IMR-90 (cell line): Measurements from ENCODE around the gene ETHE1. TPM values are rescaled to one million over a fixed set of nuclear protein-coding genes. Genes with fewer than 3 reads are reported as not detected.
A peak's percentile ranks its signal among the peaks of the same experiment; 100 is the strongest.

Experiments
- ATAC-seq: fragments of 200-7000 bp; cut with Tn5 transposase; 2 replicates; pipeline ENCODE4 v1.9.1; 2020; ENCODE audit warnings: low read depth, mild to moderate bottlenecking, moderate library complexity
- BruUV-seq: library from RNA; stranded (reverse); fragments of 400-500 nt; replicated peaks from 2 replicates; lab custom pipeline; 2021; lab: Mats Ljungman, UMichigan
- CTCF ChIA-PET: fragments of 300-600 bp; formaldehyde crosslinking; extraction: SDS; loops from one replicate; lab custom pipeline; 2021; ENCODE audit warnings: antibody characterized with exemption; lab: Yijun Ruan, JAX
- POLR2A ChIA-PET: fragments of 300-600 bp; sonication (Branson Sonifier 250); formaldehyde crosslinking; loops from one replicate; lab custom pipeline; 2022; ENCODE audit warnings: antibody characterized with exemption; ENCODE audit not compliant: unreplicated experiment; lab: Charles Lee
- DNase-seq: peaks from one replicate; pipeline ENCODE4 v3.0.0; 2013
- H2AFZ ChIP-seq: replicated peaks from 2 replicates; pipeline ENCODE3; 2013; ENCODE audit warnings: low read length, mild to moderate bottlenecking; ENCODE audit not compliant: poor library complexity
- H2AK5ac ChIP-seq: 2 replicates; pipeline ENCODE4 v1.6.1; 2013; ENCODE audit warnings: low read depth, low read length, inconsistent platforms
- H2AK9ac ChIP-seq: replicated peaks from 2 replicates; pipeline ENCODE3; 2013; ENCODE audit warnings: mild to moderate bottlenecking, low read depth, low read length, moderate library complexity; ENCODE audit not compliant: poor library complexity
- H2BK120ac ChIP-seq: 2 replicates; pipeline ENCODE4 v1.6.1; 2013; ENCODE audit warnings: low read depth, low read length, inconsistent platforms
- H2BK15ac ChIP-seq: 3 replicates; pipeline ENCODE4 v1.6.1; 2013; ENCODE audit warnings: low read depth, low read length, inconsistent platforms
- H2BK20ac ChIP-seq: 2 replicates; pipeline ENCODE4 v1.6.1; 2013; ENCODE audit warnings: low read depth, mild to moderate bottlenecking, inconsistent platforms, low read length, moderate library complexity
- H2BK5ac ChIP-seq: 2 replicates; pipeline ENCODE4 v1.6.1; 2013; ENCODE audit warnings: mild to moderate bottlenecking, low read depth, low read length, inconsistent platforms; ENCODE audit not compliant: poor library complexity, severe bottlenecking
- H3K14ac ChIP-seq: replicated peaks from 2 replicates; pipeline ENCODE4 v1.6.1; 2013; ENCODE audit warnings: low read depth, low read length, inconsistent platforms
- H3K18ac ChIP-seq: 2 replicates; pipeline ENCODE4 v1.6.1; 2013; ENCODE audit warnings: low read depth, low read length, control low read depth
- H3K23ac ChIP-seq: 2 replicates; pipeline ENCODE4 v1.6.1; 2013; ENCODE audit warnings: low read depth, low read length, inconsistent platforms
- H3K27ac ChIP-seq: 2 replicates; pipeline ENCODE4 v1.5.1; 2013; ENCODE audit warnings: mild to moderate bottlenecking, control low read depth, low read length; ENCODE audit not compliant: insufficient read depth
- H3K27me3 ChIP-seq: 2 replicates; pipeline ENCODE4 v1.6.1; 2013; ENCODE audit warnings: low read length; ENCODE audit not compliant: control insufficient read depth, insufficient read depth
- H3K36me3 ChIP-seq: 2 replicates; pipeline ENCODE4 v1.6.1; 2013; ENCODE audit warnings: low read length, mixed read lengths; ENCODE audit not compliant: control insufficient read depth, insufficient read depth
- H3K4ac ChIP-seq: 2 replicates; pipeline ENCODE4 v1.6.1; 2013; ENCODE audit warnings: low read depth, low read length, inconsistent platforms
- H3K4me1 ChIP-seq: 2 replicates; pipeline ENCODE4 v1.6.1; 2013; ENCODE audit warnings: low read length, mixed read lengths; ENCODE audit not compliant: control insufficient read depth, insufficient read depth
- H3K4me2 ChIP-seq: 2 replicates; pipeline ENCODE4 v1.6.1; 2013; ENCODE audit warnings: low read depth, mild to moderate bottlenecking, control low read depth, low read length, moderate library complexity
- H3K4me3 ChIP-seq: 2 replicates; pipeline ENCODE4 v1.5.1; 2013; ENCODE audit warnings: low read depth, mild to moderate bottlenecking, control low read depth, low read length, moderate library complexity; ENCODE audit not compliant: insufficient read depth
- H3K56ac ChIP-seq: 2 replicates; pipeline ENCODE4 v1.6.1; 2013; ENCODE audit warnings: low read length, inconsistent platforms; ENCODE audit not compliant: insufficient read depth; ENCODE audit errors: extremely low read depth
- H3K79me1 ChIP-seq, 2 experiments: 2 replicates each; pipeline ENCODE4 v1.6.1; 2013; ENCODE audit warnings: low read length in 2 of 2, inconsistent platforms in 1 of 2, low read depth in 1 of 2
- H3K9ac ChIP-seq: 2 replicates; pipeline ENCODE4 v1.6.1; 2013; ENCODE audit warnings: low read depth, low read length, control low read depth
- H3K9me1 ChIP-seq: 2 replicates; pipeline ENCODE4 v1.6.1; 2013; ENCODE audit warnings: low read length, inconsistent platforms; ENCODE audit not compliant: insufficient read depth
- H3K9me3 ChIP-seq: 2 replicates; pipeline ENCODE4 v1.6.1; 2013; ENCODE audit warnings: low read length; ENCODE audit not compliant: control insufficient read depth, insufficient read depth
- H4K20me1 ChIP-seq: 2 replicates; pipeline ENCODE4 v1.6.1; 2013; ENCODE audit warnings: low read length, inconsistent platforms; ENCODE audit not compliant: insufficient read depth
- H4K5ac ChIP-seq: 2 replicates; pipeline ENCODE4 v1.6.1; 2013; ENCODE audit warnings: mild to moderate bottlenecking, low read depth, low read length, control low read depth
- H4K8ac ChIP-seq, 2 experiments: 2 replicates each; pipeline ENCODE4 v1.6.1; 2013; ENCODE audit warnings: low read depth in 2 of 2, low read length in 2 of 2, control low read depth in 1 of 2, inconsistent platforms in 1 of 2
- H4K91ac ChIP-seq: 2 replicates; pipeline ENCODE4 v1.6.1; 2013; ENCODE audit warnings: low read depth, low read length, inconsistent platforms; ENCODE audit not compliant: insufficient read depth
- FOS ChIP-seq: fragments of 150-350 bp; IDR thresholded peaks from 2 replicates; pipeline ENCODE4 v1.6.1; 2016; ENCODE audit warnings: low read depth, low read length
- MAZ ChIP-seq: IDR thresholded peaks from 2 replicates; pipeline ENCODE4 v1.6.1; 2012; ENCODE audit warnings: low read depth, mild to moderate bottlenecking, low read length, improper control_type of control experiment, moderate library complexity, borderline replicate concordance
- MXI1 ChIP-seq: IDR thresholded peaks from 2 replicates; pipeline ENCODE4 v1.6.1; 2012; ENCODE audit warnings: low read depth, mild to moderate bottlenecking, low read length, moderate library complexity, borderline replicate concordance
- WGBS, 2 experiments: methylation state at CpG; one replicate each; pipeline versions ENCODE4 v1.1.5 to v1.1.7; 2013; ENCODE audit warnings: missing lambda C conversion rate in 2 of 2; ENCODE audit not compliant: insufficient read length in 1 of 2; ENCODE audit errors: extremely low coverage in 2 of 2; 5-methylcytosine and 5-hydroxymethylcytosine counted together
- dilution Hi-C: fragments of 300-500 bp; cut with HindIII; formaldehyde crosslinking; loops from one replicate; pipeline ENCODE4 v1.14.3; 2018; ENCODE audit warnings: low sequenced_read_pairs; ENCODE audit not compliant: unreplicated experiment
- in situ Hi-C: fragments of 300-500 bp; cut with MboI; formaldehyde crosslinking; loops from 3 replicates; pipeline ENCODE4 v1.14.3; 2019; ENCODE audit warnings: low sequenced_read_pairs, inconsistent platforms, mixed read lengths
- intact Hi-C: fragments of 100-400 bp; cut with micrococcal nuclease; formaldehyde crosslinking; loops from 2 replicates; pipeline ENCODE4 v1.10.0; 2022
- polyA plus RNA-seq, 3 experiments: library from polyadenylated mRNA; depleted of rRNA; stranded (reverse); fragments of >200 nt; gene quantifications; 2 replicates each; pipeline ENCODE4 v1.2.3, GENCODE V29; 2012; ENCODE audit warnings: low replicate concordance in 1 of 3
- total RNA-seq: library from RNA; depleted of rRNA; stranded (reverse); fragments of >200 nt; gene quantifications from 2 replicates; pipeline ENCODE4 v1.2.3, GENCODE V29; 2012

The ETHE1 gene
- total and polyA plus RNA-seq, 2 of the 4 experiments (the other 2 are of a cell fraction): 161 to 233 TPM

- Histone ChIP-seq H3K4me3 (no peak overlapping the region), H3K27ac (no peak overlapping the region), H3K27me3 (no peaks in the 10 kb centered on the region), H2BK15ac (peak overlapping the region; percentile 28; the same call in 1 of the 3 replicates), H2AFZ (peak overlapping the region; percentile 71), H3K9me3 (no peaks in the 10 kb centered on the region), H4K5ac (no peak overlapping the region), H2BK20ac (peak overlapping the region; percentile 80; the same call in 1 of the 2 replicates), H3K4me1 (peaks cover 20% of the 10 kb centered on the region), H3K4ac (peak overlapping the region; percentile 60; the same call in 1 of the 2 replicates), H3K36me3 (no peaks in the 10 kb centered on the region), H3K9me1 (peaks cover 7% of the 10 kb centered on the region), H3K9ac (no peak overlapping the region), H2AK5ac (peak overlapping the region; percentile 68; the same call in 1 of the 2 replicates), H4K91ac (peak overlapping the region; percentile 50; the same call in 1 of the 2 replicates), H3K4me2 (0 out of 2 replicates have a peak overlapping the region, but pooled peaks have one; percentile 11), H3K79me1 (no peaks in the 10 kb centered on the region), H3K56ac (no peak overlapping the region), H4K8ac (peak overlapping the region in 1 of 2 experiments; percentile 74; a peak in 2 of 4 replicates), H4K20me1 (no peaks in the 10 kb centered on the region), H3K18ac (0 out of 2 replicates have a peak overlapping the region, but pooled peaks have one; percentile 33), H2BK5ac (peak overlapping the region; percentile 29), H3K14ac (peak overlapping the region; percentile 82), H2BK120ac (peak overlapping the region; percentile 21; the same call in 1 of the 2 replicates), H3K23ac (peak overlapping the region; percentile 64; the same call in 1 of the 2 replicates), H2AK9ac (no peak overlapping the region)
- no TSS peak for BruUV-seq
- ATAC-seq (peak; percentile 18), DNase-seq (peak; percentile 93)
- POLR2A ChIA-PET: no interaction called here
- WGBS, 2 experiments: 20% methylated on average over 2 of the region's 10 CpGs; no CpG with 5 or more reads in 1 of the 2 experiments
- intact Hi-C loops: no loop called here
- CTCF ChIA-PET: no interaction called here
- in situ Hi-C loops: no loop called here
- TF ChIP-seq MAZ (no peak), FOS (peak; percentile 38; the same call in 1 of the 2 replicates), MXI1 (no peak)
- dilution Hi-C loops: no loop called here
Observed at GRCh38 chr19:43470288-43470687, 56.7 kb downstream of the ETHE1 start.
